PC-3 (cell line): ENCODE results near the gene CDK18. TPM values are rescaled to one million over a fixed set of nuclear protein-coding genes. Genes with fewer than 3 reads are reported as not detected.

Source experiments
- ATAC-seq: fragments of 200-7000 bp; cut with Tn5 transposase; 2 replicates; pipeline ENCODE4 v1.9.1; 2020; ENCODE audit warnings: mild to moderate bottlenecking, moderate library complexity
- BruUV-seq: library from RNA; stranded (reverse); fragments of 400-500 nt; replicated peaks from 2 replicates; lab custom pipeline; 2021; lab: Mats Ljungman, UMichigan
- CTCF ChIA-PET: fragments of 300-600 bp; sonication (Branson Sonifier 250); formaldehyde crosslinking; loops from one replicate; lab custom pipeline; 2022; ENCODE audit warnings: antibody characterized with exemption; lab: Charles Lee
- POLR2A ChIA-PET: fragments of 300-600 bp; sonication (Branson Sonifier 250); formaldehyde crosslinking; loops from one replicate; lab custom pipeline; 2022; ENCODE audit warnings: antibody characterized with exemption; ENCODE audit not compliant: unreplicated experiment; lab: Charles Lee
- DNase-seq: peaks from one replicate; pipeline ENCODE4 v3.0.0-alpha.2; 2015
- H2AFZ ChIP-seq: fragments of 300-600 bp; sonication (generic); 2 replicates; pipeline ENCODE4 v1.6.0; 2016; ENCODE audit warnings: antibody characterized with exemption, low read length
- H3F3A ChIP-seq: fragments of 300-600 bp; sonication (generic); one replicate; pipeline ENCODE4 v1.6.0; 2017; ENCODE audit warnings: antibody characterized with exemption, low read length, control low read depth, mild to moderate bottlenecking; ENCODE audit not compliant: unreplicated experiment
- H3K27ac ChIP-seq: fragments of 300-600 bp; sonication (generic); 2 replicates; pipeline ENCODE4 v1.5.1; 2016; ENCODE audit warnings: mild to moderate bottlenecking, low read length
- H3K27me3 ChIP-seq: fragments of 300-600 bp; sonication (generic); 2 replicates; pipeline ENCODE4 v1.6.1; 2016; ENCODE audit warnings: low read length, mixed read lengths
- H3K36me3 ChIP-seq: fragments of 300-600 bp; sonication (generic); 2 replicates; pipeline ENCODE4 v1.6.1; 2016; ENCODE audit warnings: low read depth, mixed run types, low read length, mixed read lengths
- H3K4me1 ChIP-seq: fragments of 300-600 bp; sonication (generic); 2 replicates; pipeline ENCODE4 v1.5.1; 2016; ENCODE audit warnings: low read length; ENCODE audit not compliant: insufficient read depth
- H3K4me2 ChIP-seq: fragments of 300-600 bp; sonication (generic); 2 replicates; pipeline ENCODE4 v1.6.0; 2016; ENCODE audit warnings: low read length
- H3K4me3 ChIP-seq: fragments of 300-600 bp; sonication (generic); 2 replicates; pipeline ENCODE4 v1.5.1; 2016; ENCODE audit warnings: mild to moderate bottlenecking, low read length, mixed read lengths
- H3K79me2 ChIP-seq: fragments of 300-600 bp; sonication (generic); 2 replicates; pipeline ENCODE4 v1.6.1; 2017; ENCODE audit warnings: low read length, mixed read lengths
- H3K9ac ChIP-seq: fragments of 300-600 bp; sonication (generic); 2 replicates; pipeline ENCODE4 v1.6.0; 2016; ENCODE audit warnings: mild to moderate bottlenecking, low read length
- H3K9me2 ChIP-seq: fragments of 300-600 bp; sonication (generic); replicated peaks from 2 replicates; pipeline ENCODE4 v1.6.1; 2016; ENCODE audit warnings: mixed run types, low read length, mixed read lengths
- H3K9me3 ChIP-seq: fragments of 300-600 bp; sonication (generic); 2 replicates; pipeline ENCODE4 v1.6.1; 2016; ENCODE audit warnings: low read length, mixed read lengths
- H4K20me1 ChIP-seq: fragments of 300-600 bp; sonication (generic); 2 replicates; pipeline ENCODE4 v1.6.1; 2016; ENCODE audit warnings: low read length, mixed read lengths
- EZH2phosphoT487 ChIP-seq: fragments of 300-600 bp; sonication (generic); IDR thresholded peaks from 2 replicates; pipeline ENCODE4 v1.6.1; 2018; ENCODE audit warnings: mild to moderate bottlenecking, antibody characterized with exemption, low read length, borderline replicate concordance
- intact Hi-C: fragments of 100-400 bp; cut with micrococcal nuclease; formaldehyde crosslinking; loops from 2 replicates; pipeline ENCODE4 v1.9.0; 2023
- total RNA-seq: library from RNA; depleted of rRNA; stranded (reverse); fragments of >200 nt; gene quantifications from 2 replicates; pipeline ENCODE4 v1.2.3, GENCODE V29; 2014
- TF ChIP-seq, protein P1 (sequence below): fragments of 300-600 bp; sonication (generic); conservative IDR thresholded peaks from 2 replicates; pipeline ENCODE4 v1.5.1; 2017; ENCODE audit warnings: antibody characterized with exemption, low read depth, mild to moderate bottlenecking, low read length

The CDK18 gene
- total RNA-seq, 1 experiment from 2014 or later: 13.2 TPM

DNA sequence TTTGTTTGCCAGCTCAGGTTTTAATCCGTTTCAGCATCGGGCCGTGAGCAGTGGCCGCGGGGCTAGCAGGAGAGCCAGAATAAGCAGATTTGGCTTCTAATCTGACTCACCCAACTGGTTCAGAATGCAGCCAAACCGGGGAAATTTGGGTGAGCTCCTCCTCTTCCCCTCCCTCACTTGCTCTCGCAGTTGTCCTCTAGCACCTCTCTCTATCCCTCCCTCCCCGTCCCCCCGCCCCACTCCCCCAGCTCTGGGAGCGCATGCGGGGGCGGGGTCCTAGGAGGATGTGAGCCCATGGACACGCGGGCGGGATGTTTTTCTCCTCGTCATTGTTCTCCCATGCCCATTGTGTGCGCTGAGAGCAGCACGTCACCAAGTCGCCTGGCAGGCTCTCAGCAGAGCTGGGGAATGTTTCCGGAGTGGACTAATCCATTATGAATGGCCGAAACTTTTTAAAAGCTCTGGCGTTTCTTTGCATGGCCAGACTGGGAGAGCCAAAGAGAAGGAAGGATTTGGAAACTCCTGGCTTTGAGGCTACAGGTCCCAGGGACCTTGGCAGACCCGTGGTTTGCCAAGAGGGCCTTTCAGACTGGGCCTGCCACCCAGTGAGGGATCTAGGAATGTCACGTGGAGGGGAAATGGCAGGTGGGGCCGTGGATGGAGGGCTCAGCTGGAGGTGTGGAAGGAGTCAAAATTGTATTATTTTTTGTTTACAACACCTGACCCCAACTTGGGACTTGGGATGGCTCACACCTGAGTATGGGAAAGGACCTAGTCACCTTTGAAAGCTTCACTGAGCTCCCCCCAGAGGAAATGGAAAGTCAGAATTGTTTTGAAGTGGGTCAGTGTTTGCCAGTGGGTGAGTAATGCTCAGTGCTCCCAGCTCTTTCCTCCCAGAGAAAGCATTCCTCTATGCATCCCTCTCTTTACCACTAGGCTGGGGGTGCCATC lies 39.2 kb downstream of the CDK18 start:
- Histone ChIP-seq H3K4me1 (peaks cover 33% of the 10 kb centered on the region), H3K36me3 (no peaks in the 10 kb centered on the region), H3K79me2 (no peaks in the 10 kb centered on the region), H3K27me3 (no peaks in the 10 kb centered on the region), H3K9me3 (no peaks in the 10 kb centered on the region), H4K20me1 (no peaks in the 10 kb centered on the region), H3K9ac (peak overlapping the region; percentile 93), H3K27ac (peak overlapping the region; percentile 99), H2AFZ (peak overlapping the region; percentile 71), H3K9me2 (no peaks in the 10 kb centered on the region), H3F3A (peaks cover 3% of the 10 kb centered on the region), H3K4me3 (peak overlapping the region; percentile 59), H3K4me2 (peak overlapping the region; percentile 90)
- DNase-seq (peak; percentile 99), ATAC-seq (peak; percentile 86)
- TF ChIP-seq EZH2phosphoT487: no peak; the same call in 1 of the 2 replicates
- TF ChIP-seq, protein P1, sequence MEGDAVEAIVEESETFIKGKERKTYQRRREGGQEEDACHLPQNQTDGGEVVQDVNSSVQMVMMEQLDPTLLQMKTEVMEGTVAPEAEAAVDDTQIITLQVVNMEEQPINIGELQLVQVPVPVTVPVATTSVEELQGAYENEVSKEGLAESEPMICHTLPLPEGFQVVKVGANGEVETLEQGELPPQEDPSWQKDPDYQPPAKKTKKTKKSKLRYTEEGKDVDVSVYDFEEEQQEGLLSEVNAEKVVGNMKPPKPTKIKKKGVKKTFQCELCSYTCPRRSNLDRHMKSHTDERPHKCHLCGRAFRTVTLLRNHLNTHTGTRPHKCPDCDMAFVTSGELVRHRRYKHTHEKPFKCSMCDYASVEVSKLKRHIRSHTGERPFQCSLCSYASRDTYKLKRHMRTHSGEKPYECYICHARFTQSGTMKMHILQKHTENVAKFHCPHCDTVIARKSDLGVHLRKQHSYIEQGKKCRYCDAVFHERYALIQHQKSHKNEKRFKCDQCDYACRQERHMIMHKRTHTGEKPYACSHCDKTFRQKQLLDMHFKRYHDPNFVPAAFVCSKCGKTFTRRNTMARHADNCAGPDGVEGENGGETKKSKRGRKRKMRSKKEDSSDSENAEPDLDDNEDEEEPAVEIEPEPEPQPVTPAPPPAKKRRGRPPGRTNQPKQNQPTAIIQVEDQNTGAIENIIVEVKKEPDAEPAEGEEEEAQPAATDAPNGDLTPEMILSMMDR: peak; percentile 37
- BruUV-seq: TSS peak; percentile 80
- intact Hi-C loops: loop anchor here (1.0 to 2.0 kb wide), 3 partner anchors 15 to 89 kb away; partner anchors contain the start of gene ELK4
- POLR2A ChIA-PET: interaction anchor here (0.5 to 1.2 kb wide), 7 partner anchors 35 to 345 kb away, joined by 3 to 10 read pairs (median 5); no protein-coding TSS in a partner anchor
- CTCF ChIA-PET: interaction anchor here (0.6 to 1.9 kb wide), 11 partner anchors 9 to 272 kb away, joined by 3 to 19 read pairs (median 5); a partner anchor contains a TSS

GRCh38 chr1:205545001-205545919 lies 40.8 kb downstream of the CDK18 start:
- Histone ChIP-seq H3K27me3 (no peaks in the 10 kb centered on the region), H3K9ac (peak overlapping the region; percentile 93; the same call in 1 of the 2 replicates), H2AFZ (peak overlapping the region; percentile 42; the same call in 1 of the 2 replicates), H3F3A (peaks cover 3% of the 10 kb centered on the region), H3K4me2 (peak overlapping the region; percentile 90), H3K4me1 (peaks cover 32% of the 10 kb centered on the region), H3K9me2 (no peaks in the 10 kb centered on the region), H3K9me3 (no peaks in the 10 kb centered on the region), H3K4me3 (no peak overlapping the region), H4K20me1 (no peaks in the 10 kb centered on the region), H3K27ac (peak overlapping the region; percentile 99), H3K79me2 (no peaks in the 10 kb centered on the region), H3K36me3 (no peaks in the 10 kb centered on the region)
- TF ChIP-seq, protein P1: no peak
- TF ChIP-seq EZH2phosphoT487: no peak
- CTCF ChIA-PET: no interaction called here
- intact Hi-C loops: no loop called here
- DNase-seq (peak; percentile 69), ATAC-seq (no peak)
- POLR2A ChIA-PET: interaction anchor here (0.6 kb wide), 1 partner anchor 21 kb away, joined by 3 read pairs; no protein-coding TSS in a partner anchor
- BruUV-seq: no TSS peak
